ENCODE data around the gene KRT79. TPM values are rescaled to one million over a fixed set of nuclear protein-coding genes. Genes with fewer than 3 reads are reported as not detected.

Gene KRT79
- total RNA-seq, 1 donor from 2014 or later: not detected

DNA sequence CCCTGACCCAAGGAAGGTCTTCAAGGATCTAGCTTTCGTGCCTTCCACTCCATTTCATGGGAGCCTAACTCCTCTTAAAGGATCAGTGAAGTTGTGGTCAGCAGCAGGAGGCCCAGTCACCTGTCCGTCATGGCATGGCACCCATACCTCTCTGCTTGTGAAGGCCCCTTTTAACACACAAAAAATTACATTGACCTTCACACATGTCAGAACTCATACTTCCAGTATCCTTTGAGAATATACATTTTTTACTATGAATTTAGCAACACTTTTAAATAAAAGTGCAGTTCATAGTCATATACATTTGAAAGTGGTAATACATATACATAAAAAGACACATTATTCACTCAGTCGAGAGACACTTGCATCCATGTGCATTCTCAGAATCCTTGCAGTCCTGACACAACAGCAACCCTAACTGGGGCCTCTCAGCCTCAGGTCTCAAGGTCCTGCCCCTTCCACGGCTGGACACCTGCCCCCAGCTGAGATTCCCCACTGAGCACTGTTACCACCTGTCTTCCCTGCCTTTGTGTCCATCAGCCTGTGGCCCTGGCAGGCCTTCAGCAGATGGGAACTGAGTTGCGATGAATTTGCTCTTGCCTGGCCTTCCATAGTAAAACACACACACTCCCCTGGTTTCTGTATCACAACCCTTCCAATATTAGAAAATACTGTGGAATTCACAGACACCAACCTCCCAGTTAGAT, 34.5 kb downstream of the KRT79 start:
- Histone ChIP-seq H3K4me3 (ENCODE audit: low read depth, low read length) (no peak overlapping the region), H3K36me3 (ENCODE audit: control insufficient read depth, insufficient read depth, low read length) (no peaks in the 10 kb centered on the region), H3K27me3 (ENCODE audit: control insufficient read depth, insufficient read depth, low read length) (no peaks in the 10 kb centered on the region)
- DNase-seq (ENCODE audit: low read depth): no peak
- no peak for TF ChIP-seq CTCF (IDR thresholded peaks at IDR 0.05; ENCODE audit: insufficient read depth, low read length, poor library complexity, severe bottlenecking)

DNA sequence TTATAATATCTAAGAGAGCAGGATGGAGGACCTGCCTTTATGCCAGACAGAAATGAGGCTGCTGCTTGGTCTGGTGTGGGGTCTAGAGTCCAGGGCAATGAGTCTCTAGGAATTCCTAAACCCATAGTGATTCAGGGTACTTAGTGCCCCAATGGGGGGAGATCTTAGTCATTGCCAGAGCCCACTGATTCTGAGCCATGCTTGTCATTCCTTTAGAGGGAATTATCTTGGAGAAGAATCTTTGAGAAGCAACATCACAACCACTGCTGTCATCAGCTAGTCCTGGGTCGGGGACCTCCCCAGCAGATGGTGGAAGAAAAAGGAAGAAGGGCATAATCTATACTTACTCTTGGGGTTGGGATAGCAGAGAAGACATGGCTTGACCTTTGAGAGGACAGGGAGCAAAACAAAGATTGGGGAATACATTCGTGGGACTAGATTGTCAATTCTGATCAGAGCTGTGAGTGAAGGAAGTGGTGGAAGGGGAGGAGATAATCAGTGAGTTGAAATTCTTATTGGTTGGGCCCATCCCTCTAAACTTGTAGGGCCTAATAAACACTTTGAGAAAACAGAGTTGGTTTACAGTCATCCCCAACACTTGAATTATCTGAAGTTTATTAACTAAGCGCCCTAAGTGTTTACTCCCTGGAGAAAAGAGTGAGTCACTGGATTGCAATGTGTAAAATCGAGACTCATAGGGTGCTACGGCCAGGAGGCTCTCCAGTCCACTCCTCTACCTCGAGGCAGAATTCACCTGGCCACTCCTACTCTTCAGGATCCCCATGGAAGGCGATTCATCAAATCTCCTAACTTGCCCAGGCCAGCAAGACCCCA, 35.2 kb downstream of the KRT79 start:
- H3K27me3 ChIP-seq (ENCODE audit: control insufficient read depth, insufficient read depth, low read length): no peaks in the 10 kb centered on the region
- H3K36me3 ChIP-seq (ENCODE audit: control insufficient read depth, insufficient read depth, low read length): no peaks in the 10 kb centered on the region
- no peak overlapping the region for H3K4me3 ChIP-seq (ENCODE audit: low read depth, low read length)
- peak; percentile 56 for DNase-seq (ENCODE audit: low read depth)
- TF ChIP-seq CTCF (IDR thresholded peaks at IDR 0.05; ENCODE audit: insufficient read depth, low read length, poor library complexity, severe bottlenecking): no peak

DNA sequence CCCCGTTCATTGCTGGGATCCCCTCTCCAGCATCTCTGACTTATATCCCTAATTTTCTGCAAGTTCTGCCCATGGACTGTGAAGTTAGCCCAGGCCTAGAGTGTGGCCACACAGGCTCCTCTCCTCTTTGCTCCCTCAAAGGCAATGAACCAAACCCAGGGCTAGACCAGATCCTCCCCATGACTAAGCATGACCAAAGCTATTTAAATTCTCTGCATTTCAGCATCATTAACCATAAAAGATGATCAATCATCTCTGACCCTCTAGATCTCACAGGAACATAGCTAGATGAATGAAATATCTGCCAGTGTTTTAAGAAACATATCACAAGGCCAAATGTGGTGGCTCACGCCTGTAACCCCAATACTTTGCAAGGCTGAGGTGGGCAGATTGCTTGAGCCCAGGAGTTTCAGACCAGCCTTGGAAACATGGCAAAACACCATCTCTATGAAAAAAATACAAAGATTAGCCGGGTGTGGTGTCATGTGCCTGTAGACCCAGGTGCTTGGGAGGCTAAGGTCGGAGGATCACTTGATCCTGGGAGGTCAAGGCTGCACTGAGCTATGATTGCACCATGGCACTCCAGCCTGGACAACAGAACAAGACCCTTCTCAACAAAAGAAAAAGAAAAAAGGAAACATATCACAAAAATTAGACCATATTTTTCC, 36.0 kb downstream of the KRT79 start:
- no peaks in the 10 kb centered on the region for H3K27me3 ChIP-seq (ENCODE audit: control insufficient read depth, insufficient read depth, low read length)
- no peak overlapping the region for H3K4me3 ChIP-seq (ENCODE audit: low read depth, low read length)
- H3K36me3 ChIP-seq (ENCODE audit: control insufficient read depth, insufficient read depth, low read length): no peaks in the 10 kb centered on the region
- peak; percentile 35 for DNase-seq (ENCODE audit: low read depth)
- no peak for TF ChIP-seq CTCF (IDR thresholded peaks at IDR 0.05; ENCODE audit: insufficient read depth, low read length, poor library complexity, severe bottlenecking)

DNA sequence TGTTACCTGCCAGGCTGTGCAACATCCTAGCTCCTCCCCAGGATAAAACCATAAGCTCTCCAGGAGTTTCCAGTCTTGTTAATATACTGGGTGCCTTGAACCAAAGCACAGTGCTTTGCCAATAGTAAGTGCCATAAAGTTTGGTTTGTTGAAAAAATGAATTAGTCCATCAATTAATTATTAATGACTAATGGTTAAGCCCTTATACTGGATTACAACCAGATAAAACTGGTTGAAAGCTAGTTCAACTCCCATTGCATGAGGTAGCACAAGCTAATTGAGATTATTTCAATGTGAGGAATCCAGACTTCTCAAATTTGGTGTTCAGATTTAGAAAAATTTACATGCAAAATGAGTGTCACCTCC, 36.6 kb downstream of the KRT79 start:
- TF ChIP-seq CTCF (IDR thresholded peaks at IDR 0.05; ENCODE audit: insufficient read depth, low read length, poor library complexity, severe bottlenecking): no peak
- Histone ChIP-seq H3K27me3 (ENCODE audit: control insufficient read depth, insufficient read depth, low read length) (no peaks in the 10 kb centered on the region), H3K36me3 (ENCODE audit: control insufficient read depth, insufficient read depth, low read length) (no peaks in the 10 kb centered on the region), H3K4me3 (ENCODE audit: low read depth, low read length) (no peak overlapping the region)
- no peak for DNase-seq (ENCODE audit: low read depth)

DNA sequence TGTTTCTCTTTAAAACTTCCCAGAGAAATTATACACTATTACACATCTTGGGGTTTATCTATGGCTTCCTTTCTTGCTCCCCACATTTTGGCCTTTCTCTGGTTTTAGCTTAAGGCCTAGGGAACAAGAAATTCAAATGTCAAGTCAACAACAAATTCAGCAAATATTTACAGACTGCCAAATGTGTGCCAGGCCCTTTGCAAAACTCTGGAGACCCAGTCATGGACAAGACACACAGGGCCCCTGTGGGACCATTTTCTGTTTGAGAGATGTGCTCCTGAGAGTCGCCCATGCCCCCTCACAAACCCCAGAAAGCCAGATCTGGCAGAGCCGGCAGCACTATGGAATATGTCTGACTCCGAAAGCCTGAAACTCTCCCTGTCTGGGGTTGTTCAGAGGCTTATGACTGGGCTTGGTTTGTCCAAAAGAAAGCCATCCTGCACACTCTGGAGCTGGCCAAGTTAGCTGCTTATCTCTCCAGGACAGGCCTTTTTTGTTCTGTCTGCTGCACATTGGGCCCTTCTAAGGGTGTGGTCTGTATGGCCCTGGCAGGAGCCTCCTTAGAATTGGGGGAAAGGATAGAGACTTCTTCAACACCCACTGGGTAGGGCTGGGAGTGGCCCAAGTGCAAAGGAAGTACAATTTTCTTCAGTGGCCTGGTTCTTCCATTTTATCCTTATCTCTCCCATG, 37.1 kb downstream of the KRT79 start:
- DNase-seq (ENCODE audit: low read depth): no peak
- Histone ChIP-seq H3K36me3 (ENCODE audit: control insufficient read depth, insufficient read depth, low read length) (no peaks in the 10 kb centered on the region), H3K4me3 (ENCODE audit: low read depth, low read length) (no peak overlapping the region), H3K27me3 (ENCODE audit: control insufficient read depth, insufficient read depth, low read length) (no peaks in the 10 kb centered on the region)
- TF ChIP-seq CTCF (IDR thresholded peaks at IDR 0.05; ENCODE audit: insufficient read depth, low read length, poor library complexity, severe bottlenecking): no peak

Data from kidney epithelial cell (primary cell).